A549 (cell line): ENCODE data around the gene HBS1L. TPM values are rescaled to one million over a fixed set of nuclear protein-coding genes. Genes with fewer than 3 reads are reported as not detected.

Experiments used
- ATAC-seq, 2 experiments: fragments of 200-7000 bp in 1 of 2; fragments of >200 bp in 1 of 2; cut with Nextera tagmentation in 1 of 2; cut with Tn5 transposase in 1 of 2; 3 replicates each; pipeline versions ENCODE4 v1.8.0 to v1.9.1; 2018 to 2020; ENCODE audit warnings: mild to moderate bottlenecking in 1 of 2, moderate library complexity in 1 of 2
- CTCF ChIA-PET: fragments of 300-600 bp; sonication (Branson Sonifier 250); formaldehyde crosslinking; extraction: SDS; loops from one replicate; lab custom pipeline; 2021; ENCODE audit warnings: antibody characterized with exemption, inconsistent platforms; lab: Yijun Ruan, JAX
- POLR2A ChIA-PET: fragments of 350-600 bp; formaldehyde crosslinking; extraction: SDS; loops from one replicate; lab custom pipeline; 2021; ENCODE audit warnings: antibody characterized with exemption, inconsistent platforms; lab: Yijun Ruan, JAX
- DNase-seq, 2 experiments: peaks; one replicate each; pipeline versions ENCODE4 v3.0.0 to v3.0.0-alpha.2; 2011 to 2016; ENCODE audit warnings: low read depth in 1 of 2, low spot score in 1 of 2
- FAIRE-seq: peaks from 2 replicates; lab custom pipeline; 2011; peaks lifted over from hg19 to GRCh38; lab: Jason Lieb, UNC
- H3K27ac ChIP-seq, 2 experiments: fragments of >200 bp; sonication (Bioruptor Twin); formaldehyde crosslinking; 3 replicates each; pipeline ENCODE4 v1.5.1; 2016 to 2017
- H3K4me1 ChIP-seq: fragments of >200 bp; sonication (Bioruptor Twin); formaldehyde crosslinking; 3 replicates; pipeline ENCODE4 v1.6.1; 2016
- H3K4me2 ChIP-seq: fragments of >200 bp; sonication (Bioruptor Twin); formaldehyde crosslinking; 3 replicates; pipeline ENCODE4 v1.6.1; 2016
- H3K4me3 ChIP-seq: fragments of >200 bp; sonication (Bioruptor Twin); formaldehyde crosslinking; 3 replicates; pipeline ENCODE4 v1.5.1; 2016
- H3K9me3 ChIP-seq: fragments of >200 bp; sonication (Bioruptor Twin); formaldehyde crosslinking; 3 replicates; pipeline ENCODE4 v1.6.1; 2016
- CHD2 ChIP-seq: fragments of 150-350 bp; IDR thresholded peaks from 2 replicates; pipeline ENCODE4 v1.6.1; 2014; ENCODE audit warnings: low read length; ENCODE audit not compliant: partially characterized antibody
- ESRRA ChIP-seq: fragments of 150-350 bp; IDR thresholded peaks from 2 replicates; pipeline ENCODE4 v1.6.1; 2014; ENCODE audit warnings: mild to moderate bottlenecking, low read length, borderline replicate concordance
- HOXB13 ChIP-seq: fragments of 250-450 bp; sonication (Bioruptor Pico); IDR thresholded peaks from 2 replicates; pipeline ENCODE4 v1.5.0; 2020; ENCODE audit warnings: low read depth, mild to moderate bottlenecking, moderate library complexity
- KDM1A ChIP-seq: fragments of 200-600 bp; sonication (generic); IDR thresholded peaks from 2 replicates; pipeline ENCODE4 v1.6.1; 2016; ENCODE audit warnings: low read depth, mild to moderate bottlenecking
- KDM5A ChIP-seq: fragments of 200-600 bp; sonication (generic); IDR thresholded peaks from 2 replicates; pipeline ENCODE4 v1.6.1; 2016; ENCODE audit warnings: antibody characterized with exemption, mild to moderate bottlenecking
- MAFK ChIP-seq: fragments of 450-650 bp; IDR thresholded peaks from 2 replicates; pipeline ENCODE4 v1.6.1; 2014; ENCODE audit not compliant: partially characterized antibody
- NFE2L2 ChIP-seq: fragments of 150-350 bp; conservative IDR thresholded peaks from 2 replicates; pipeline ENCODE4 v1.6.1; 2014; ENCODE audit warnings: low read length
- POLR2AphosphoS2 ChIP-seq: conservative IDR thresholded peaks from 2 replicates; pipeline ENCODE4 v1.6.1; 2012; ENCODE audit warnings: low read length, improper control_type of control experiment, inconsistent platforms
- RCOR1 ChIP-seq: fragments of 150-350 bp; IDR thresholded peaks from 2 replicates; pipeline ENCODE4 v1.6.1; 2014; ENCODE audit warnings: antibody characterized with exemption, low read length, low read depth
- TFCP2L1 ChIP-seq: fragments of 250-450 bp; sonication (Bioruptor Pico); IDR thresholded peaks from 2 replicates; pipeline ENCODE4 v1.5.0; 2021; ENCODE audit warnings: mild to moderate bottlenecking
- ZFP36 ChIP-seq: fragments of 450-650 bp; IDR thresholded peaks from 2 replicates; pipeline ENCODE4 v1.6.1; 2014; ENCODE audit warnings: borderline replicate concordance; ENCODE audit not compliant: partially characterized antibody
- ZNF302 ChIP-seq: fragments of 250-450 bp; sonication (Bioruptor Pico); IDR thresholded peaks from 2 replicates; pipeline ENCODE4 v1.9.0; 2021; ENCODE audit warnings: inconsistent platforms, mild to moderate bottlenecking, moderate library complexity
- WGBS: methylation state at CpG from one replicate; pipeline ENCODE4 v1.1.6; 2017; ENCODE audit errors: missing lambda C conversion rate; 5-methylcytosine and 5-hydroxymethylcytosine counted together
- polyA plus RNA-seq, 4 experiments: library from polyadenylated mRNA; depleted of rRNA in 3 of 4; stranded (reverse); fragments of >200 nt; fragmentation: RNase III in 1 of 4; extraction: RNeasy Plus Mini Kit Qiagen cat#74134 plus additional on column Dnase treatment in 1 of 4; gene quantifications; 2 replicates in 3 of 4; 3 replicates in 1 of 4; pipeline ENCODE4 v1.2.3, GENCODE V29; 2011 to 2017
- TF ChIP-seq, protein P1 (sequence below): fragments of 250-450 bp; sonication (Bioruptor Pico); IDR thresholded peaks from 2 replicates; pipeline ENCODE4 v1.5.0; 2021; ENCODE audit warnings: mild to moderate bottlenecking, moderate library complexity, borderline replicate concordance
- TF ChIP-seq, protein P2 (sequence below): IDR thresholded peaks from 2 replicates; pipeline ENCODE4 v1.6.1; 2012; ENCODE audit warnings: low read depth, borderline replicate concordance
- TF ChIP-seq, protein P3 (sequence below): fragments of 450-650 bp; IDR thresholded peaks from 2 replicates; pipeline ENCODE4 v1.6.1; 2014; ENCODE audit warnings: antibody characterized with exemption
- TF ChIP-seq, protein P4 (sequence below): IDR thresholded peaks from 2 replicates; pipeline ENCODE4 v1.6.1; 2012
- TF ChIP-seq, protein P5 (sequence below): fragments of 250-450 bp; sonication (Bioruptor Pico); IDR thresholded peaks from 2 replicates; pipeline ENCODE4 v1.5.0; 2020; ENCODE audit warnings: low read depth, mild to moderate bottlenecking, moderate library complexity

The HBS1L gene
- polyA plus RNA-seq, 2 of the 4 experiments (the other 2 are of a cell fraction) = 41.5 to 61.7 TPM

DNA sequence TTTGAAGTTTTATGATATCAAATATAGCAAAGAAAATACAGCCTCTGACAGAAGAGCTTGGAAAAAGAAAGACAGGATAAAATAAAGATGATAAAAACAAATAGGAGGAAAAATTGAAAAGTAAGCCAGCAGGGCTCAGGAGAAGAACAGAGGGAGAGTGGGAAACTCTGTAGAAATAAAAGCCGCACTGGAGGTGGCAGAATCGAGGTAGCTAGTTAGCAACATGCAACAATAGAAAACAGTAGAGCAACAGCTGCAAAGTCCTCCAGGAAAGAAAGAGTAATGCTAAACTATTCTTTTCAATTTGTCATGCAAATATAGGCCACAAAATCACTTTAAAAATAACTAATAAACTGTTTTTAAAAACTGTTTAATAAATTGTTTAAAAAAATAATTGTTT is 28.8 kb downstream of the HBS1L start (continued):
- TF ChIP-seq KDM1A = no peak
- TF ChIP-seq ESRRA = no peak

DNA sequence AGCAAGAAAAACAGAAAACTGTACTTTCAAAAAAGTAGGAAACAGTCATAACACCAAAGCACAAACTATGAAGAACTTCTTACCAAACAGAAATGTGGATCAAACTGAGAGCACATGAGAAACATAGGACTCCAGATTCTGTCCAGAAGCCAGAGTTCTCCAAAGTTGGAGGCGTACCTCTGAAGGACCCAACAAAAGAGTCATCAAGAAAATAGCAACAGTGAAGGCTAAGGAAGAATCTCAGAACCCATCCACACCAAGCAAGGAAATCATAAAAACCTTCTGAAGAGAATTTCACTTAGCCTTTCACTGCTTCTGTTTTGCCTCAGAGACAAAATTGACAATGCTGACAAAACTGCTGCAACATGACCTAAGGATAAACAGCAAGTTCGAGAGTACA is 29.4 kb downstream of the HBS1L start:
- no peak for FAIRE-seq
- ChIA-PET CTCF (no interaction called here), POLR2A (no interaction called here)
- H3K4me2 ChIP-seq = no peak overlapping the region
- no peak overlapping the region for H3K4me3 ChIP-seq
- DNase-seq = no peak
- no peaks in the 10 kb centered on the region for H3K9me3 ChIP-seq
- TF ChIP-seq ZNF302 (no peak), TFCP2L1 (CRISPR knock-in tag) (no peak), RCOR1 (no peak)
- TF ChIP-seq, protein P1, sequence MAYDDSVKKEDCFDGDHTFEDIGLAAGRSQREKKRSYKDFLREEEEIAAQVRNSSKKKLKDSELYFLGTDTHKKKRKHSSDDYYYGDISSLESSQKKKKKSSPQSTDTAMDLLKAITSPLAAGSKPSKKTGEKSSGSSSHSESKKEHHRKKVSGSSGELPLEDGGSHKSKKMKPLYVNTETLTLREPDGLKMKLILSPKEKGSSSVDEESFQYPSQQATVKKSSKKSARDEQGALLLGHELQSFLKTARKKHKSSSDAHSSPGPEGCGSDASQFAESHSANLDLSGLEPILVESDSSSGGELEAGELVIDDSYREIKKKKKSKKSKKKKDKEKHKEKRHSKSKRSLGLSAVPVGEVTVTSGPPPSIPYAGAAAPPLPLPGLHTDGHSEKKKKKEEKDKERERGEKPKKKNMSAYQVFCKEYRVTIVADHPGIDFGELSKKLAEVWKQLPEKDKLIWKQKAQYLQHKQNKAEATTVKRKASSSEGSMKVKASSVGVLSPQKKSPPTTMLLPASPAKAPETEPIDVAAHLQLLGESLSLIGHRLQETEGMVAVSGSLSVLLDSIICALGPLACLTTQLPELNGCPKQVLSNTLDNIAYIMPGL (CRISPR knock-in tag) = no peak
- H3K4me1 ChIP-seq = no peaks in the 10 kb centered on the region
- H3K27ac ChIP-seq = no peak overlapping the region
- WGBS = 95% methylated on average over 2 of the region's 2 CpGs
- no peak for ATAC-seq

DNA sequence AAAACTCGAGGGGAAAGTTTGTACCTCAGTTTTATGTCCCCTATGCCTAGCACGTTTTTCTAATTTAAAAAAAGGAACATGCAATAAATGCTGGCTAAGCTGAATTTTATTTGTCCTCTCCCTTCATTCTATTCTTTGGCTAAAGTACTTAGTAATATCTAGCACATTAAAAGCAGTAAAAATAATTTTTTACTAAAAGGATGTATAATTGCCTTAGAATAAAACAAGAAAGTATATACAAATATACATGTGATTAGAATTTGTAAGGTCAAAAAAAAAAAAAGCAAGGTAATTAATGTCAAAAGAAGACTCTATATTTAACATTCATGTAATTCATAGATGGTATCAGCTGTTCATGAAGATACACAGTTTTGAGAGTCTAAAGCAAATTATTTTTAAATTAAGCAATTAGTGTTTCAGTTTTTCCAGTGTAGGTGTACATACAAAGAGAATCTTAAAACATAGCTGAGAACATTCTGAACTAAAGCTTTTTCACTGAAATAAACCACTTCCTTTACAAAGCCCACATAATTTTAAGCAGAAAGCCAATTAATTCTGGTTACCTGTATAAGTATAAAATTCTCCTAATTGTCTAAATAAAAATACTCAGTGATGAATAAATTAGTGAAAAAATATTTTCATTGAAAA is 32.4 kb downstream of the HBS1L start:
- WGBS = 69% methylated on average over 2 of the region's 2 CpGs
- DNase-seq = no peak
- Histone ChIP-seq H3K4me2 (no peak overlapping the region), H3K27ac (no peak overlapping the region), H3K4me1 (no peaks in the 10 kb centered on the region), H3K9me3 (no peaks in the 10 kb centered on the region), H3K4me3 (no peak overlapping the region)
- no peak for ATAC-seq
- TF ChIP-seq MAFK = peak; percentile 53
- TF ChIP-seq, protein P2, sequence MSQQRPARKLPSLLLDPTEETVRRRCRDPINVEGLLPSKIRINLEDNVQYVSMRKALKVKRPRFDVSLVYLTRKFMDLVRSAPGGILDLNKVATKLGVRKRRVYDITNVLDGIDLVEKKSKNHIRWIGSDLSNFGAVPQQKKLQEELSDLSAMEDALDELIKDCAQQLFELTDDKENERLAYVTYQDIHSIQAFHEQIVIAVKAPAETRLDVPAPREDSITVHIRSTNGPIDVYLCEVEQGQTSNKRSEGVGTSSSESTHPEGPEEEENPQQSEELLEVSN = no peak
- CTCF ChIA-PET = interaction anchor here (0.6 kb wide), 1 partner anchor 247 kb away, joined by 3 read pairs; no protein-coding TSS in a partner anchor
- POLR2A ChIA-PET = no interaction called here
- FAIRE-seq = no peak

DNA sequence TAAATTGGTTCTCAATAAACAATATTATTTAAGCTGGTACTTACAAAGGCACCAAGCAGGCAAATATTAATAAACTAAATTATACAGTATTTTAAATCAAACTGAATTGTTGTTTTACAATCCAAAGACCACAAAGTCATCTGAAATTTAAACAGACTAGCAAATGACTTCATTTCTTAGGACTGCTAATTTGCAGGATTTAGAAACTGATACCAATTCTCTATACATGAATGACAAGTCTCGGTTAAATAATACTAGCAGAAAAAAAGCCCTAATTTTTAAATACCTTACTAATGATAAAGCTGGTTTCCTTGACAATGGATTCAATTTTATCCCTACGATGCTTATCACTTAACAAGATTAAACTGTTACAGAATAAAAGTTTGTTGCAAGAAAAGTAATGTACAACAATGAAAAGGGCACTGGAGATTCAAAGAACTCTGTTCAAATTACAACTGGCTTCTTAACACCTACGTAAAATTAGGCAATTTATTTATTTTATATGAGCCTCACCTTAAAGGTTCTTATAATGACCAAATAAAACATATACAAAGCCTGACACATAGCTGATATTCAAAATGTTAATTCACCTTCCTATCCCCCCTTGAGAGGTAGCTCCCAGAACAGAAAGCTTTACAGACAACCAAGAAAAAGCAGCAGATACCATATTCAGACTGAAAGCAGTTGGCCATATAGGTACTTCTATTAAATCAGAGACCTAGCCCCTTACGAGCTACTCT is 33.1 kb downstream of the HBS1L start:
- no peak for TF ChIP-seq POLR2AphosphoS2
- TF ChIP-seq, protein P3, sequence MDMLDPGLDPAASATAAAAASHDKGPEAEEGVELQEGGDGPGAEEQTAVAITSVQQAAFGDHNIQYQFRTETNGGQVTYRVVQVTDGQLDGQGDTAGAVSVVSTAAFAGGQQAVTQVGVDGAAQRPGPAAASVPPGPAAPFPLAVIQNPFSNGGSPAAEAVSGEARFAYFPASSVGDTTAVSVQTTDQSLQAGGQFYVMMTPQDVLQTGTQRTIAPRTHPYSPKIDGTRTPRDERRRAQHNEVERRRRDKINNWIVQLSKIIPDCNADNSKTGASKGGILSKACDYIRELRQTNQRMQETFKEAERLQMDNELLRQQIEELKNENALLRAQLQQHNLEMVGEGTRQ = no peak
- Histone ChIP-seq H3K4me2 (no peak overlapping the region), H3K27ac (no peak overlapping the region), H3K9me3 (no peaks in the 10 kb centered on the region), H3K4me1 (no peaks in the 10 kb centered on the region), H3K4me3 (no peak overlapping the region)
- POLR2A ChIA-PET = interaction anchor here (0.8 kb wide), 1 partner anchor 19 kb away, joined by 3 read pairs; no protein-coding TSS in a partner anchor
- FAIRE-seq = no peak
- CTCF ChIA-PET = no interaction called here
- ATAC-seq = no peak
- WGBS = 84% methylated on average over 4 of the region's 4 CpGs
- no peak for DNase-seq

DNA sequence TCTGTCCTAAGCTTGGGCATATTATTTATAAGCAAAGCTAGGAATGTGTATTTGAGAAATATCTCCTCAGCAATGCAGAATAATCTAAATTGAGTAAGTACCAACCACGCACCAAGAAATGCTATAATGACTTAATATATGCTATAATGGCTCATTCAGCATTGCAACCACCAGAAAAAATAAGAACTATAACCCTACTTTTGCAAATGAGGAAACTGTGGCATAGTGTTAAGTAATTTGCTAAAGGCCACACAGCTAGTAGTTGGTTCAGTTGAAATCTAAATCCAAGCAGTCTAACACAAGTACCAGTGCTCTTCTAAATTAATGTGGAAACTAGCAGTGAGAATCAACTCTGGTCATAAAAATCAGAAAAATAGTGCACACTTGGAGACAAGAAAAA is 35.7 kb downstream of the HBS1L start:
- H3K4me1 ChIP-seq = no peaks in the 10 kb centered on the region
- DNase-seq = no peak
- H3K4me3 ChIP-seq = no peak overlapping the region
- CTCF ChIA-PET = no interaction called here
- POLR2A ChIA-PET = no interaction called here
- no peak overlapping the region for H3K27ac ChIP-seq
- no peak for FAIRE-seq
- 93% methylated on average over 1 of the region's 1 CpG for WGBS
- no peaks in the 10 kb centered on the region for H3K9me3 ChIP-seq
- H3K4me2 ChIP-seq = no peak overlapping the region
- no peak for ATAC-seq
- TF ChIP-seq, protein P4, sequence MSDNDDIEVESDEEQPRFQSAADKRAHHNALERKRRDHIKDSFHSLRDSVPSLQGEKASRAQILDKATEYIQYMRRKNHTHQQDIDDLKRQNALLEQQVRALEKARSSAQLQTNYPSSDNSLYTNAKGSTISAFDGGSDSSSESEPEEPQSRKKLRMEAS = no peak
- TF ChIP-seq NFE2L2 (no peak), KDM5A (no peak), ZFP36 (no peak), HOXB13 (CRISPR knock-in tag) (no peak), MAFK (no peak), CHD2 (no peak)
- TF ChIP-seq, protein P5, sequence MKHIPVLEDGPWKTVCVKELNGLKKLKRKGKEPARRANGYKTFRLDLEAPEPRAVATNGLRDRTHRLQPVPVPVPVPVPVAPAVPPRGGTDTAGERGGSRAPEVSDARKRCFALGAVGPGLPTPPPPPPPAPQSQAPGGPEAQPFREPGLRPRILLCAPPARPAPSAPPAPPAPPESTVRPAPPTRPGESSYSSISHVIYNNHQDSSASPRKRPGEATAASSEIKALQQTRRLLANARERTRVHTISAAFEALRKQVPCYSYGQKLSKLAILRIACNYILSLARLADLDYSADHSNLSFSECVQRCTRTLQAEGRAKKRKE (CRISPR knock-in tag) = no peak
- TF ChIP-seq, protein P2 = no peak
